HG03108 (cell line): ENCODE results near the gene TUBA4B.

Experiments
- ATAC-seq: cut with Tn5 transposase; IDR thresholded peaks from one replicate; pipeline ENCODE4 v1.9.1; 2021; ENCODE audit warnings: moderate library complexity; ENCODE audit not compliant: unreplicated experiment

TUBA4B gene

DNA sequence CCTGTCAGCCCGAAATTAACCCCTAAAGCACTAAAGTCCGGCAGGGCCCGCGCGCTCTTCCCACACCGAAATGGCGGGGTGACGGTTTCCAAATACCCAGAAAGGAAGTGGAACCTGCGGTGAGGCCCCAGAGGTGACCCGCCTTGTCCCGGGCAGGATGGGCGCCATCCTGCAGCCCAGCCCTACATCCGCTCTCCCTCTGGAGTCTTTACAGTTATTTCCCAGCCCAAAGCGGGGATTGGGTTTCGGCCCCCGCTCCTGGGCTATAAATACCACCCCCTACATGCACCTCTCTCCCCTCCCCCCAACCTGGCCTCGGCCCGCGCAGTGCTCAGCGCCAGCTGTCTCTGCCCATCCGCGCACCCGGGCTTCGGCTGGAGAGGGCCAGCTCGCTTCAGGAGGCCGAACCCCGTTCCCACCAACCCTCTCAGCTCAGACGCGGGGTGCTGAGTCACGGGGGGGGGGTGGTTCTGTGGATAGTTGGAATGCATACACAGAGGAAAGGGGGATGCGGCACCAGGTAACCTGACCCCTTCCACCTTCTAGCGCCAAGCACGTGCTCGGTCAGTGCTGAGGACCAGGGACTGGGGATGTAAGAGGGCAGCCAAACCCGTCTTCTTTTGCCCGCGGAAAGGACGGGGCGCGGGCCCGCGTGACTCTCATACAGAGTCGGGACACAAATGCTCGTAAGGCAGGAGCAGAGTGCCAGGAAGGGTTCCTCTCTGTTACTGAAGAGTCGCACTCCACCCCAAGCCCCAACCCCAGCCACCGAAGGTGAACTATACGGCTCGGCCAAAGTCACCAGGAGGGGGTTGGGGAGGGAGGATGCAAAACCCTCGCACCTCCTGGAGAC, at the start of gene TUBA4B:
TSS of gene TUBA4B (plus strand) at position 344 of the 853 bp plus-strand sequence. CDS start at position 509, 165 bp downstream.
- ATAC-seq: no peak

DNA sequence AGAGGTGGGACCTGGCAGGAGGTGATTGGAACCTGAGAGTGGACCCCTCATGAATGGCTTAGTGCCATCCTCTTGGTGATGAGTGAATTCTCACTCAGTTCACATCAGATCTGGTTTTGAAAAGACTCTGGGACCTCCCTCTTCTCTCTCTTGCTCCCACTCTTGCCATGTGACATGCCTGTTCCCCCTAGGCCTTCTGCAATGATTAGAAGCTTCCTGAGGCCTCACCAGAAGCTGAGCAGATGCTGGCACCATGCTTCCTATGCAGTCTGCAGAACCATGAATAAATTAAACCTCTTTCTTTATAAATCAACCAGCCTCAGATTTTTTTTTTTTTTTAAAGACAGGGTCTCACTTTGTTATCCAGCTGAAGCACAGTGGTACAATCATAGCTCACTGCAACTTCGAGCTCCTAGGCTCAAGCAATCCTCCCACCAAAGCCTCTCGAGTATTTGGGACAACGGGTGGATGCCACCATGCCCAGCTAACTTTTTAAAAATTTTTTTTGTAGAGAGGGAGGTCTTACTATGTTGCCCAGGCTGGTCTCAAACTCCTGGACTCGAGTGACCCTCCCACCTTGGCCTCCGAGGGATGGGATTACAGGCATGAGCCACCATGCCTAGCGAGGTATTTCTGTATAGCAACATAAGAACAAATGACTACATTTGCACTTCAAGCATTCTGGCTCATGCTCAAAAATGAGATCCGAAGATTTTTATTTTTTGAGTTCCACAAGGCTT, 48.4 kb upstream of the TUBA4B start:
- no peak for ATAC-seq

DNA sequence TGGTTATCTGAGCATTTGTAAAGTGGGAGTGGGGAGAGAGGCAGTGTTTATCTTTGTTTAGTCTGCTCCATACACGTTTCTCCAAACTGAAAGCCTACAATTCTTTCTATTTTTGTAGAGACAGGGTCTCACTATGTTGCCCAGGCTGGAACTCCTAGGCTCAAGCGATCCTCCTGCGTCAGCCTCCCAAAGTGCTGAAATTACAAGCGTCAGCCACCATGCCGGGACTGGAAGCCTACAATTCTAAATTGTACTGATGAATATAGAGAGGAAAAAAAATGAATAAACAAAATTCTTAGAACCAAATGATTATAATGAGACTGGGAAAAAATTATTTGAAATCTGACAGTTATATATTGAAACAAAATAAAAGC, 47.9 kb upstream of the TUBA4B start:
- ATAC-seq: no peak

DNA sequence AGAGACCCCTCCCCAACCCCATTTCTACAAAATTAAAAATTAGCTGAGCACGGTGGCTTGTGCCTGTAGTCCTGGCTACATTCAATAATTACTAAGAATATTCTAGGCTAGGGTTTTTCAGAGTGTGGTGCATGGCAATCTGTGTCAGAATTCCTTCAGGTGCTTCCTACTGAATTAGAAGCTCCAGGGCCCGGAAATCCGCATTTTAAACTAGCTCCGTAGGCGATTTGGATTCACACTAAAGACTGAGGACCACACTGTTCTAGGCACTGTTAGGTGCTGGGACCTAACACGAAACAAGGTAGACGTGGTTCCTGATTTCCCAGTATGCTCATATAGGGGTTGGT, 47.1 kb upstream of the TUBA4B start:
- no peak for ATAC-seq

DNA sequence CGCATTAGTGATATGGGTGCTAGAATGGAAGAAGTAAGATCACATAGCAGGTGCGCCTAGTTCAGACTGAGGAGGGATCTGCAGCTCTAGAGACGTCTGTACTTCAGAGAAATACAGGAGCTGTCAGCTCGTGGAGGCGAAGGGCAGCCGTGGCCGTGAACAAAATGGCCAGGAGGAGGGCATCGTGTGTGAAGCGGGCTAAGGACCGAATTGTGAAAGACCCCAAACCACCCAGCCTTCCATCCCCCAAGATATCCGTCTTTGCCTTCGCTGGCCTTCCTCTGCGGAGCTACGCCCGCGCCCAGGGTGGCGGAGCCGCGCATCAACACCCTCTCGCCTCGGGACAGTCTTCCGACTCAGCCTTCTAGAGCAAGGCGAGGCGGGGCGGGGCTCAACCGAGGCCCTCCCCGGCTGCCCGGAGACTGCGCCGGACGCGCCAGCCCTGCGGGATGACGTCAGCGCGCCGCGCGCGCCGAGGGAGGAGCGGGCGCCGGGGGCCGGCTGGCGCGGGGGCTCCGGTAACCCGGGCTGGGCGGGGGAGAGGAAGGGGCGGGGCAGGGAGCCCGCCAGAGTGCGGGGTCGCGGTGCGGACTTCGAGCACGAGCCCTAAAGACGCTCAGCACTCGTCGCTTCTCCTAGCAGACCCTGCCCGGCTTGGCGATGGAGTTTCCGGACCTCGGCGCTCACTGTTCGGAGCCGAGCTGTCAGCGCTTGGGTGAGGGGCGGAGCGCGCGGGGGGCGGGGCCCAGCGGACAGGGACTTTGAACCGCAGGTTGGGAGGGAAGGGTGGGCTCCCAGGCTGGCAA, 46.5 kb upstream of the TUBA4B start, which contains the start of gene ZFAND2B:
TSS of gene ZFAND2B (plus strand) at position 455 of the 806 bp plus-strand sequence. CDS start at position 661, 206 bp downstream.
- ATAC-seq: peak; percentile 98

DNA sequence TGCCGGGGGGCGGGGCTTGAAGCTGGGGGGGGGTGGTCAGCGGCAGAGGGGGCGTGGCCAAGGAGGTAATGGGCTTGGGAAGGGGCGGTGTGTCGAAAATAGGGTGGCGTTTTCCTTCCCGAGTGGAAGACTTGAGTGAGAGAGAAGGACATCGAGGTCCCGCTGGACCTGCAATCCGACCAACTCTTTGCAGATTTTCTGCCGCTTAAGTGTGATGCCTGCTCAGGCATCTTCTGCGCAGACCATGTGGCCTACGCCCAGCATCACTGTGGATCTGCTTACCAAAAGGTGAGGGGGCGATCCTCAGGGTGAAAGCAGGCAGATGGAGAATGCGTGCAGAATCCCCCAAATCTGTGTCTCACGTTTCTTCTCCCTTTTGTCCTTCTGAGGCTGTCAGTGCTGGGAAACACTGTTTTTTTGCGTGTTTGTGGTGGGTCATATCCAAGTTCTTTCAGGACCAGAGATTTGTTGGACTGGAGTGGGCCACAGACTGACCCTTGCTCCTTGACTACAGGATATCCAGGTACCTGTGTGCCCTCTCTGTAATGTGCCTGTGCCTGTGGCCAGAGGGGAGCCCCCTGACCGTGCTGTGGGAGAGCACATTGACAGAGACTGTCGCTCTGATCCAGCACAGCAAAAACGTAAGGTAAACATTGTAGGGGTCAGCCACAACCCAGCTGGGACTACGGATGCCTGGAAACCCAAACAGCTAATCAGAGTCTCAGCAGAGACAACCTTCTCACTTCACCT, 45.7 kb upstream of the TUBA4B start:
- ATAC-seq: no peak

DNA sequence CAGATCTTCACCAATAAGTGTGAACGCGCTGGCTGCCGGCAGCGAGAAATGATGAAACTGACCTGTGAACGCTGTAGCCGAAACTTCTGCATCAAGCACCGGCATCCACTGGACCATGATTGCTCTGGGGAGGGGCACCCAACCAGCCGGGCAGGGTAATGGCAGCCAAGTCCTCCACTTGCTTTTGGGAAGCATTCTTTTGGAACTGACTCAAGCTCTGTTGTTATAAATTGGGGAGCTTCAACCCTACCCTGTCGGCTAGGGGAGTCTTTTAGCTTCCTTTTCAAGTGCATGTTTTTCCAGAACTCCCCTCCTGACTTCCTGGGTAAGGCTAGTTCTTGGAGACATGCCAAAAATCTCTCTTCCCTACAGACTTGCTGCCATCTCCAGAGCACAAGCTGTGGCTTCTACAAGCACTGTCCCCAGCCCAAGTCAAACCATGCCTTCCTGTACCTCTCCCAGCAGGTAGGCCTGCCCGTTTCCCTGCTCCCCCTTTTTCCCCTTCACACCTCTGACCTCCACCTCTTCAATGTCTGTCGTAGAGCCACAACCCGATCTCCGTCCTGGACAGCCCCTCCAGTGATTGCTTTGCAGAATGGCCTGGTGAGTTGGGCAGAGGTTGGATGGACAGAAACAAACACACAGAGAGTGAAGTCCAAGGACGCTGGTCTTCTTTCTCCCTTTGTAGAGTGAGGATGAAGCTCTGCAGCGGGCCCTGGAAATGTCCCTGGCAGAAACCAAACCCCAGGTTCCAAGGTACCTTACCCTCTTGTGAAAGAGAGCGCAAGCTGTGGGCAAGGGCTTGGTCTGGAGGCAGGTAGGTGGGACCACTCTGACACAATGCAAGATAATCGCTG, 44.9 kb upstream of the TUBA4B start:
- ATAC-seq: no peak

DNA sequence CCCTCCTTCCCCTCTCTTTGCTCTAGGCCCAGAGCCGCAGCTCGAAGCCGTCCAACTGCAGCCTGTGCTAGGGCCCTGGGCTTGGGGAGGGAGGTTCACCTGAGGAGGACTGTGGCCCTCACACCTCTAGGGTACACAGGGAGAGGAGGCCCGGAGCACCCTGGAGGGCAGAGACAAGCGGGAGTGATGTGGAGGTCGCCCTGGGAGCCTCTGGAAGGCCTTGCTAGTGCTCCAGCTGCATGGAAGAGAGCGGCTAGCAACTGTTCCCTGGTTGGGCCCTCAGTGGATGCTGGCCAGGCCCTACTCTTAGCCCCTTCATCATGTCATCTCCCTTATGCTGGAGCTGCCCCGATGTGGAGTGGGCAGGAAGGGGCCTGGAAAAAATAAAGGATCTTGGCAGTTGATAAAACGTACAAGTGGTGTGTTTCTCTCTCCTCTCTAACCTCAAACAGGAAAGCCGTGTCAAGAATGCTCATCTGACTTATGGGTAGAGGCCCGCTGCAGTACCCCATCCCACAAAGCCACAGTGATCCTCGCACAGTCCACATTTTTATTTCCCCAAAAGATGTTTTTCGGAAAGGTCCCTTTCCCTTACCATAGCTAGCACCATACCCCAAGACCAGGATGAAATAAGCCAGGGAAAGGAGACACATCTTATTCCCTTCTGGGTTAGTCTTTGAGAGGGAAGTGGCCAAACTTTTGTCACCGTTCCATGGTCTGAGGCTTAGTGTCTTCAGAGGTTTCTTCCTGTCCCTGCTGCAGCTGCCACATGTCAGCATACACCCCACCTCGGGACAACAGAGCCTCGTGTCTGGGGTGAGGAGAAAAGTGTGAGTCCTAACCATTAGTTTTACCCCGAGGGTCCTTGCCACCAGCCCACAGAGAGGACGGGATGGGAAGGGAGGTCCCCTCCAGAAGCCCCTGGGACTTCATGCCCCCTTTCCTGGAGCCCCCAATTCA, 43.5 kb upstream of the TUBA4B start:
- ATAC-seq: no peak

DNA sequence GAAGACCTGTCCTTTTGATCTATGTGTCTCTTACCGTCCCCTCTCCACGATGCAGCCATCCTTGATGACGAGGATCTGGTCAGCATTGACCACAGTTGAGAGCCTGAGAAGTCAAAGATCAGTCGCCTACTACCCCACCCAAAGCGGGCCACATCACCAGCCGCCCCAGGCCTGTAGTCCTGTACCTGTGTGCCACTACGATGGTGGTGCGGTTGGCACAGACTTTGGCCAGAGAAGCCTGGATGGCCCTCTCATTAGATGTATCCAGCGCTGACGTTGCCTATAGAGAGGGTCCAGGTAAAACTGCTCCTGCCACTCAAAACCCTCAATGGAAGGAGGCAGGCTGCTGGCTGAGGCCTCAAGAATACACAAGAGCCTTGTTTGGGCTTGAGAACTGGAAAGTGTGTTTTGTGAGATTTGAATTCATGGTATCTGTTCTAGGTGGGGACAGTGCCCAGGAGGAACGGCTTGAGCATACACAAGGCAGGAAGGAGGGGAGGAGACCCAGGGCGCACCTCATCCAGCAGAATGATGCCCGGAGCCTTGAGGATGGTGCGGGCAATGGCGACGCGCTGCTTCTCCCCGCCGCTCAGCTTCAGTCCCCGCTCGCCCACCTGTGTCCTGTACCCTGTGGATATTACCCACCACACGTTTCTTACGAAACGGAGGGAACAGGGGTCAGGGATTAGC, 42.7 kb upstream of the TUBA4B start:
- no peak for ATAC-seq

DNA sequence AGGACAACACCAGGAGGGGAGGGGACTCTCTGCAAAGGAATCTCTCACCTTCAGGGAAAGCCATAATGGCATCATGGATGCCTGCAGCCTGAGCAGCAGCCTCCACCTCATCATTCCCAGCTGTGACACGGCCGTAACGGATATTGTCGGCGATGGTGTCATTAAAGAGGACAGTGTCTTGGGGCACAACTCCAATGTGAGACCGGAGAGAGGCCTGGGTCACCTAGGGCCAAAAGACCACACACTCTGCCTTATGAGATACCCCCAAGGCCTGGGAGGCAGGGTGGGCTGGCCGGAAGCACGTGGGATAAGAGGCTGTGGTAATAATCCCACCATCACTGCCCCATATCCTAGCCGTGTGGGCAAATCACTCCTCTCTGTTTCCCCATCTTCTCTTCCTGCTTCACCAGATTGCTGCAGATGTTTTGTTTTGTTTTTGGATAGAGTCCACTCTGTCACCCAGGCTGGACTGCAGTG, 42.1 kb upstream of the TUBA4B start:
- ATAC-seq: no peak

DNA sequence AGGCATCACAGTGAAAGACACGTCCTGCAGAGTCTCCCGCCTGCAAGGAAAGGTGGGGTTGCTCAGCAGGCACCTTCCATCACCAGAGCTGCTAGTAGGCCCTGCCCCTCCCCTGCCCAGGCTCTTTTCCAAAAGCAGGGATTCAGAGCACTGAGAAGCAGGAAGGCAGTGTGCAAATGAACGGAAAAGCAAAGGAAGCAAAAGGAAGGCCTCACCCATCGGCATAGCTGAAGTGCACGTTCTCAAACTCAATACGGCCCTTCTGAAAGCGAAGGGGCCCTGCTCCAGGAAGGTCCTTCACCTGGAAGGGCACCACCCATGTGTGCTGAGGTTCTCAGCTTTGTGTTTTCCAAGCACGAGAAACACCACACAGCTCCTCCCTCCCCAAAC, 40.0 kb upstream of the TUBA4B start:
- no peak for ATAC-seq

DNA sequence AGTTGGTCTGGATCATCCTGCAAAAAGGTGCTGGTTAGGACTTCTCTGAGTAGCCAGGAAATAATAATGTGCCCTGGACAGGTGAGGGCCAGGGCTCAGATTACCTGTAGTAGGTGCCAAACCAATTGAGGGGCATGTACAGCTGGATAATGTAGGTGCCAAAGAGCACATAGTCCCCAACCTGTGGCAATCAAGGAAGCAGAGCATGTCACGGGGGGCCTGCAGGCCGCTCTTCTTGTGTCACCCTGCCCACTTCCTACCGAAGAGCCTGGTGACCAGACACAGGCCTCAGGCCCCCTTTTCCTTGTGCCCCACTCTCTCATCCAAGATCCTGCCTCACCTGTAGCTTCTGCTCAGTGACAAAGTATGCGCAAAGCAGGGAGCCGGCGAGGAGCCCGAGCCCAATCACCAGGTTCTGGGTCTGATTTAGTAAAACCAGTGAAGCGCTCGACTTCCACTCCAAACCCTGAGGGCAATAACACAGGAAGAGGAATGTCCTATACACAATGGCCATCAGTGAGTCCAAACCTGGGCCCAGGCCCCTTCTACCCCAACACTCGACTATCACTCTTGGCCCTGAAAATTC, 39.5 kb upstream of the TUBA4B start:
- no peak for ATAC-seq

DNA sequence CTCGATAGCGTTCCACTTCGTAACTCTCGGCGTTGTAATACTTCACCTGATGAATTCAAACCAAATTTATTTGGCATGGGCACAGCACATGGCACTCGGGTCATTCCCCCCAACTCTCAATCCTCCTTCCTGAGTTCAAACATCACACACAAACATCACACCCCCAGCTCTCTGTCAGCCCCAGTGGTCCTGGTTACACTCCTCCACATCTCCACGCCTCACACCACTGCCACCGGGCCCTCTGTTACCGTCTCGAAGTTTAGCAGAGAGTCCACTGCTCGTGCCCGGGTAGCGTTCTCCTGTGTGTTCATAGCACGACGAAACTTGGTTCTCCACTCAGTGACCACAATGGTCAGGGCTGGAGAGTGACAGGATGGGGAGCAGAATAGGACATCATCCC, 38.9 kb upstream of the TUBA4B start:
- ATAC-seq: no peak

DNA sequence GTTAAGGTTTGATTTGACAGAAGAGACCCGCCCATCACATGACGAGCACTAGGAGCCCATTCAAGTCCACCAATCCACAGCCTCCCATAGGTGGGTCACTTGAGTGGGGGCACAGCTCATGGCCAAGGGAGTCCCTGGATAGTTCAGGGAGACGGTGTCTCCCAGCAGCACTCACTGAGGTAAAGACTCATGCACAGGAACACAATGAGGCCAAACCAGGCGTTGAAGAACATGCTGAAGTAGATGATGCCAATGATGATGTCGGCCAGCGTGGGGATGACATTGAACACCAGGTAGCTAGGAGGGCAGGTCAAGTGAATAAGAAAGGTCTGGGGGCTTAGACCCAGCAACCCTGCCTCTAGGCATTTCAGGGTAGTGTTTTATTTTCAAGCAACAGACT, 38.3 kb upstream of the TUBA4B start:
- ATAC-seq: no peak

DNA sequence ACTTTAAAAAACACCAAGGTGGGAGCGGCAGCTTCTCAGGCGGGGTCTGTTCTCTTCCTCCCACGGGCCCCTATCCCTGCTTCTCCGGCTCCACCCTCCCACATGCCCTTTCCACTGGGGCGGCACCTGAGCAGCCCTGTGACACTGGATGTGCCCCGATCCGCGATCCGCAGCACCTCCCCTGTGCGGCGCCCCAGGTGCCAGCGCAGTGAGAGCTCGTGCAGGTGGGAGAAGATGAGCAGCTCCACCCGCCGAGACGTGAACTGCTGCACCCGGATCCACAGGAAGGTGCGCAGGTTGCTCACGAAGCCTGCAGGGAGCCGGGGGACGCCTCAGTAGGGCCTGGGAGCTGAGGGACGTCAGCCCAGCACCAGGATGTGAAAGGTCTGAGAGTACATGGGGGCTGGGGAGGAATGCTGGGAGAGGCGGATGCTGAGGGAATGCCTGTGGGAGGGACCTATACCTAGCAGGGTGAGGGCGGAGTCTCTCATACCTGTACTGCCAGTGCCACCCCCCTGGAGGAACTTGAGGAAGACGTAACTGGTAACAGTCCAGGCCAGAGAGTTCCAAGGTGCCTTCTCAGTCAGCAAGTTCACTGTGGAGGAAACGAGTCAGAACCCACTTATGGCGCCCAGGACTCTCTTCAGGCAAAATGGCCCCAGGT, 37.0 kb upstream of the TUBA4B start:
- no peak for ATAC-seq

DNA sequence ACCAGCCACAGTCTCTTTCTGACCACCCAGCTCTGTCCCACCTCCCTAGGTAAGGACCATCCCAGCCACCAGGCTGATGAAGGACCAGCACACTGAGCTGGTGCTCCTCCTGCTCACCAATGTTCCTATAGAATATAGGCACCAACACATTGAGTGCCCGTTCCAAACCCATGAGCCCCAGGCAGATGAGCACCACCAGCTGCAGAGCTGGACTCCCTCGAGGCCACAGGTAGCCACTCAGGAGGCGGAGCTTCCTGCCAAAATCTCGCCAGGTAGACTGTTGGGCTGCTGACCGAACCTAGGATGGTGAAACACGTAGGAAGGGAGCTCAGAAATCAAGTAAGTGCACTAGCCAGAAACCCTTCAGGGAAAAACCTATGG, 36.5 kb upstream of the TUBA4B start:
- no peak for ATAC-seq

DNA sequence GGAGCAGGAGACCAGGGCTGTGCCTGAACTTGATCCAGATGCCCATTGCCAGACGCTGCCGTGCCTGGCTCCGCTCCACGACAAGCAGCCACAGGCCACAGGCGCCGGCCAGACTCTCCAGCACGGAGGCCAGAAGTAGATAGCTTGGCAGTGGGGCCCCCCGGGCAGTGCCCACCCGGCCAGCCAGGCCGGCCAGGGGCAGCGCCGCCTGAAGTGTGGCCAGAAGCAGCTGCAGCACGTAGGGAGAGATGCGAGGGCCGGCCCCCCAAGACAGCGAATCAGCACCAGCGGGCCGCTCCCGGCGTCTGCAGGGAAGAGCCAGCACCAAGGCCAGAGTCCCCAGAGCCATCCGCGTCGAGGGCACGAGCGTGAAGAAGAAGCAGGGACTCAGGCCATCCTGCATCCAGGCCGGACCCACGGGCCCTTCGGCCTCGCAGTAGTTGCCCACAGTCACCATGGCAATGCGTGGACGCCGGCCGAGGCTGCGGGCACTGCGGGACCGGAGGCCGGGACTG, 34.8 kb upstream of the TUBA4B start:
- peak; percentile 19 for ATAC-seq
